HG02840 (cell line): ENCODE measurements around the gene NOP14.
A peak's percentile ranks its signal among the peaks of the same experiment; 100 is the strongest.
"Not testable (repeated sequence)": the region's sequence is repeated elsewhere in the genome, so short reads cannot be mapped to it uniquely, and the experiment has no call there.

Source experiments
- ATAC-seq: cut with Tn5 transposase; IDR thresholded peaks from one replicate; pipeline ENCODE4 v1.9.1; 2021; ENCODE audit warnings: mild to moderate bottlenecking, moderate library complexity, moderate number of reproducible peaks; ENCODE audit not compliant: unreplicated experiment, low FRiP score

The NOP14 gene

GRCh38 chr4:2962614-2963174, 512 bp downstream of the NOP14 start:
- ATAC-seq: peak; percentile 40

GRCh38 chr4:2961811-2962441, 1.3 kb downstream of the NOP14 start:
- ATAC-seq: no peak

GRCh38 chr4:2961421-2961810, 1.8 kb downstream of the NOP14 start:
- ATAC-seq: no peak

GRCh38 chr4:2960450-2960849, 2.8 kb downstream of the NOP14 start:
- ATAC-seq: not testable (repeated sequence)

GRCh38 chr4:2958446-2958845, 4.8 kb downstream of the NOP14 start:
- ATAC-seq: no peak

GRCh38 chr4:2955186-2956044, 7.8 kb downstream of the NOP14 start:
- not testable (repeated sequence) for ATAC-seq

- no peak for ATAC-seq
These were observed 8.6 kb downstream of the NOP14 start for GRCh38 chr4:2954358-2955185.

- ATAC-seq: no peak
These were observed 9.7 kb downstream of the NOP14 start for GRCh38 chr4:2953496-2953895.

- ATAC-seq: no peak
These were observed 12.8 kb downstream of the NOP14 start for GRCh38 chr4:2950221-2950989.

GRCh38 chr4:2949782-2950125, 13.5 kb downstream of the NOP14 start:
- ATAC-seq: no peak

- no peak for ATAC-seq
These were observed 14.1 kb downstream of the NOP14 start for GRCh38 chr4:2948895-2949781.

- ATAC-seq: no peak
These were observed 15.3 kb downstream of the NOP14 start for GRCh38 chr4:2947926-2948325.

GRCh38 chr4:2946812-2947600, 16.2 kb downstream of the NOP14 start:
- ATAC-seq: no peak

GRCh38 chr4:2945619-2946604, 17.3 kb downstream of the NOP14 start:
- ATAC-seq: not testable (repeated sequence)

GRCh38 chr4:2944586-2945526, 18.4 kb downstream of the NOP14 start:
- ATAC-seq: no peak

GRCh38 chr4:2944091-2944482, 19.1 kb downstream of the NOP14 start:
- ATAC-seq: no peak
